GM23338 (cell line): Measurements from ENCODE around the gene SLX9. TPM values are rescaled to one million over a fixed set of nuclear protein-coding genes. Genes with fewer than 3 reads are reported as not detected.
A peak's percentile ranks its signal among the peaks of the same experiment; 100 is the strongest.
"Not testable (repeated sequence)": the region's sequence is repeated elsewhere in the genome, so short reads cannot be mapped to it uniquely, and the experiment has no call there.

ENCODE experiments used
- ATAC-seq: fragments of 200-7000 bp; cut with Tn5 transposase; 3 replicates; pipeline ENCODE4 v1.9.1; 2020
- DNase-seq: peaks from one replicate; pipeline ENCODE4 v3.0.0-alpha.2; 2015; ENCODE audit warnings: low spot score
- H2AFZ ChIP-seq: fragments of 200-600 bp; sonication (generic); 2 replicates; pipeline ENCODE4 v1.8.0; 2016; ENCODE audit warnings: antibody characterized with exemption, mild to moderate bottlenecking, moderate library complexity
- H3F3A ChIP-seq: fragments of 200-600 bp; sonication (generic); replicated peaks from 2 replicates; pipeline ENCODE4 v1.8.0; 2017; ENCODE audit warnings: antibody characterized with exemption, mixed run types, low read depth
- H3K27ac ChIP-seq: fragments of 200-600 bp; sonication (generic); 2 replicates; pipeline ENCODE4 v1.6.1; 2016; ENCODE audit warnings: low read depth
- H3K27me3 ChIP-seq: fragments of 200-600 bp; sonication (generic); 2 replicates; pipeline ENCODE4 v1.8.0; 2016; ENCODE audit warnings: mild to moderate bottlenecking, mixed run types, moderate library complexity; ENCODE audit not compliant: insufficient read depth
- H3K36me3 ChIP-seq: fragments of 200-600 bp; sonication (generic); 2 replicates; pipeline ENCODE4 v1.8.0; 2016; ENCODE audit warnings: mild to moderate bottlenecking; ENCODE audit not compliant: insufficient read depth
- H3K4me1 ChIP-seq: fragments of 200-600 bp; sonication (generic); 2 replicates; pipeline ENCODE4 v1.8.0; 2016; ENCODE audit warnings: mild to moderate bottlenecking, moderate library complexity; ENCODE audit not compliant: insufficient read depth
- H3K4me2 ChIP-seq: fragments of 200-600 bp; sonication (generic); 2 replicates; pipeline ENCODE4 v1.7.1; 2017; ENCODE audit warnings: mixed run types
- H3K4me3 ChIP-seq: fragments of 200-600 bp; sonication (generic); 2 replicates; pipeline ENCODE4 v1.6.1; 2016; ENCODE audit warnings: mixed run types
- H3K79me2 ChIP-seq: fragments of 200-600 bp; sonication (generic); replicated peaks from 2 replicates; pipeline ENCODE4 v1.8.0; 2017; ENCODE audit warnings: mild to moderate bottlenecking; ENCODE audit not compliant: insufficient read depth
- H3K9me2 ChIP-seq: fragments of 200-600 bp; sonication (generic); 2 replicates; pipeline ENCODE4 v1.8.0; 2017; ENCODE audit not compliant: insufficient read depth
- H4K20me1 ChIP-seq: fragments of 200-600 bp; sonication (generic); replicated peaks from 2 replicates; pipeline ENCODE4 v1.8.0; 2017; ENCODE audit warnings: mild to moderate bottlenecking; ENCODE audit not compliant: insufficient read depth
- H3K27ac Mint-ChIP-seq: 2 replicates; pipeline ENCODE4 v1.8.0; 2020; ENCODE audit warnings: inconsistent platforms, mild to moderate bottlenecking, moderate library complexity, mixed read lengths
- H3K27me3 Mint-ChIP-seq: 3 replicates; pipeline ENCODE4 v1.8.0; 2022; ENCODE audit warnings: low read depth, mild to moderate bottlenecking, moderate library complexity, mixed read lengths, inconsistent platforms; ENCODE audit not compliant: insufficient read depth, poor library complexity
- H3K36me3 Mint-ChIP-seq: 3 replicates; pipeline ENCODE4 v1.8.0; 2021; ENCODE audit warnings: low read depth, mild to moderate bottlenecking, inconsistent platforms, moderate library complexity, mixed read lengths
- H3K4me1 Mint-ChIP-seq: 3 replicates; pipeline ENCODE4 v1.8.0; 2020; ENCODE audit warnings: mild to moderate bottlenecking, inconsistent platforms, mixed read lengths
- H3K4me3 Mint-ChIP-seq: 3 replicates; pipeline ENCODE4 v1.8.0; 2021; ENCODE audit warnings: moderate library complexity, mild to moderate bottlenecking, inconsistent platforms, mixed read lengths
- H3K9me3 Mint-ChIP-seq: 3 replicates; pipeline ENCODE4 v1.8.0; 2020; ENCODE audit warnings: moderate library complexity, mild to moderate bottlenecking, inconsistent platforms, mixed read lengths
- CREB1 ChIP-seq: fragments of 250-450 bp; sonication (Bioruptor Pico); IDR thresholded peaks from 2 replicates; pipeline ENCODE4 v1.5.0; 2020; ENCODE audit warnings: low read depth, mild to moderate bottlenecking, moderate library complexity
- EZH2phosphoT487 ChIP-seq: fragments of 200-600 bp; sonication (generic); IDR thresholded peaks from one replicate; pipeline ENCODE4 v1.8.1; 2018; ENCODE audit warnings: antibody characterized with exemption; ENCODE audit not compliant: unreplicated experiment
- JUNB ChIP-seq: IDR thresholded peaks from one replicate; pipeline ENCODE4 v1.6.1; 2016; ENCODE audit warnings: antibody characterized with exemption; ENCODE audit not compliant: unreplicated experiment
- POLR2AphosphoS5 ChIP-seq: IDR thresholded peaks from 2 replicates; pipeline ENCODE4 v1.6.1; 2016; ENCODE audit warnings: antibody characterized with exemption, low read depth
- polyA plus RNA-seq: library from polyadenylated mRNA; unstranded; fragments of >200 nt; fragmentation: Nextera tagmentation; extraction: Ambion mirVana; gene quantifications from 2 replicates; pipeline ENCODE4 v1.2.1, GENCODE V29; 2016
- total RNA-seq: library from RNA; depleted of rRNA; stranded (reverse); fragments of >200 nt; shearing (Covaris generic); gene quantifications from 2 replicates; pipeline ENCODE4 v1.2.3, GENCODE V29; 2014
- TF ChIP-seq, protein P1 (sequence below), 2 experiments: fragments of 200-600 bp in 1 of 2; sonication (generic) in 1 of 2; conservative IDR thresholded peaks; 2 replicates each; pipeline versions ENCODE4 v1.5.1 to v1.6.1; 2016 to 2017; ENCODE audit warnings: antibody characterized with exemption in 2 of 2, low read depth in 2 of 2, mild to moderate bottlenecking in 2 of 2, moderate library complexity in 1 of 2
- TF ChIP-seq, protein P2 (sequence below): IDR thresholded peaks from 2 replicates; pipeline ENCODE4 v1.6.1; 2016; ENCODE audit warnings: antibody characterized with exemption

The SLX9 gene
- total and polyA plus RNA-seq, 2 experiments from 2014 or later: 41.5 to 46.9 TPM

- DNase-seq: no peak
- no peak for TF ChIP-seq EZH2phosphoT487
- no peak for TF ChIP-seq POLR2AphosphoS5
- TF ChIP-seq JUNB: no peak
- TF ChIP-seq, protein P1, sequence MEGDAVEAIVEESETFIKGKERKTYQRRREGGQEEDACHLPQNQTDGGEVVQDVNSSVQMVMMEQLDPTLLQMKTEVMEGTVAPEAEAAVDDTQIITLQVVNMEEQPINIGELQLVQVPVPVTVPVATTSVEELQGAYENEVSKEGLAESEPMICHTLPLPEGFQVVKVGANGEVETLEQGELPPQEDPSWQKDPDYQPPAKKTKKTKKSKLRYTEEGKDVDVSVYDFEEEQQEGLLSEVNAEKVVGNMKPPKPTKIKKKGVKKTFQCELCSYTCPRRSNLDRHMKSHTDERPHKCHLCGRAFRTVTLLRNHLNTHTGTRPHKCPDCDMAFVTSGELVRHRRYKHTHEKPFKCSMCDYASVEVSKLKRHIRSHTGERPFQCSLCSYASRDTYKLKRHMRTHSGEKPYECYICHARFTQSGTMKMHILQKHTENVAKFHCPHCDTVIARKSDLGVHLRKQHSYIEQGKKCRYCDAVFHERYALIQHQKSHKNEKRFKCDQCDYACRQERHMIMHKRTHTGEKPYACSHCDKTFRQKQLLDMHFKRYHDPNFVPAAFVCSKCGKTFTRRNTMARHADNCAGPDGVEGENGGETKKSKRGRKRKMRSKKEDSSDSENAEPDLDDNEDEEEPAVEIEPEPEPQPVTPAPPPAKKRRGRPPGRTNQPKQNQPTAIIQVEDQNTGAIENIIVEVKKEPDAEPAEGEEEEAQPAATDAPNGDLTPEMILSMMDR (conservative IDR thresholded peaks at IDR 0.05; ENCODE audit: low read depth in 2 of 2): no peak
- TF ChIP-seq, protein P2, sequence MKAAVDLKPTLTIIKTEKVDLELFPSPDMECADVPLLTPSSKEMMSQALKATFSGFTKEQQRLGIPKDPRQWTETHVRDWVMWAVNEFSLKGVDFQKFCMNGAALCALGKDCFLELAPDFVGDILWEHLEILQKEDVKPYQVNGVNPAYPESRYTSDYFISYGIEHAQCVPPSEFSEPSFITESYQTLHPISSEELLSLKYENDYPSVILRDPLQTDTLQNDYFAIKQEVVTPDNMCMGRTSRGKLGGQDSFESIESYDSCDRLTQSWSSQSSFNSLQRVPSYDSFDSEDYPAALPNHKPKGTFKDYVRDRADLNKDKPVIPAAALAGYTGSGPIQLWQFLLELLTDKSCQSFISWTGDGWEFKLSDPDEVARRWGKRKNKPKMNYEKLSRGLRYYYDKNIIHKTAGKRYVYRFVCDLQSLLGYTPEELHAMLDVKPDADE: no peak
- no peak for TF ChIP-seq CREB1 (CRISPR knock-in tag)
- ATAC-seq: peak; percentile 17
- Mint-ChIP-seq H3K27ac (no peak overlapping the region), H3K27me3 (peaks cover 13% of the 10 kb centered on the region), H3K9me3 (no peaks in the 10 kb centered on the region), H3K36me3 (peaks cover 15% of the 10 kb centered on the region), H3K4me1 (peaks cover 6% of the 10 kb centered on the region; the same call in 2 of the 3 replicates), H3K4me3 (no peak overlapping the region)
- Histone ChIP-seq H3K4me2 (no peak overlapping the region), H2AFZ (no peak overlapping the region), H3K4me1 (no peaks in the 10 kb centered on the region), H3K27ac (no peak overlapping the region), H3K9me2 (no peaks in the 10 kb centered on the region), H3K27me3 (no peaks in the 10 kb centered on the region), H3F3A (no peaks in the 10 kb centered on the region), H3K4me3 (no peak overlapping the region), H3K36me3 (no peaks in the 10 kb centered on the region), H3K79me2 (no peaks in the 10 kb centered on the region), H4K20me1 (peaks cover 9% of the 10 kb centered on the region)
These were observed 36.1 kb downstream of the SLX9 start for GRCh38 chr21:44975720-44976555.

- H3K36me3 ChIP-seq, DNase-seq, H3K79me2 ChIP-seq, H3K4me1 ChIP-seq, H3K4me3 Mint-ChIP-seq, H3K9me2 ChIP-seq, H3K9me3 Mint-ChIP-seq, H3F3A ChIP-seq, H2AFZ ChIP-seq, H3K27me3 ChIP-seq, ATAC-seq, H3K27ac Mint-ChIP-seq, H4K20me1 ChIP-seq, H3K4me3 ChIP-seq, H3K27ac ChIP-seq, H3K4me1 Mint-ChIP-seq, H3K4me2 ChIP-seq: not testable (repeated sequence)
- peaks cover 15% of the 10 kb centered on the region for H3K27me3 Mint-ChIP-seq
- TF ChIP-seq, protein P1 (conservative IDR thresholded peaks at IDR 0.05; ENCODE audit: low read depth in 2 of 2): peak; percentile 23 to 45; a peak in 2 of 4 replicates
- peaks cover 15% of the 10 kb centered on the region for H3K36me3 Mint-ChIP-seq
These were observed 36.9 kb downstream of the SLX9 start for GRCh38 chr21:44976556-44977393.
